Esophagus muscularis mucosa (tissue), 4 donors: ENCODE measurements around the gene C1S.

ENCODE experiments used
- EP300 ChIP-seq: sonication (generic); formaldehyde crosslinking; IDR thresholded peaks from one replicate; pipeline ENCODE4 v1.6.1; 2017; ENCODE audit warnings: antibody characterized with exemption
- POLR2A ChIP-seq: fragments of 450-650 bp; IDR thresholded peaks from one replicate; pipeline ENCODE4 v1.6.1; 2017; ENCODE audit warnings: antibody characterized with exemption, moderate library complexity, mild to moderate bottlenecking, low read depth
- POLR2AphosphoS5 ChIP-seq, 2 donors: sonication (generic); formaldehyde crosslinking; IDR thresholded peaks; one replicate each; pipeline ENCODE4 v1.6.1; 2017; ENCODE audit warnings: antibody characterized with exemption in 2 of 2
- TF ChIP-seq, protein P1 (sequence below), 3 experiments: fragments of 200-600 bp in 2 of 3; fragments of 450-650 bp in 1 of 3; sonication (generic) in 2 of 3; IDR thresholded peaks; one replicate each; pipeline ENCODE4 v1.5.1; 2017 to 2019; ENCODE audit warnings: antibody characterized with exemption in 3 of 3, mild to moderate bottlenecking in 2 of 3, moderate library complexity in 1 of 3

DNA sequence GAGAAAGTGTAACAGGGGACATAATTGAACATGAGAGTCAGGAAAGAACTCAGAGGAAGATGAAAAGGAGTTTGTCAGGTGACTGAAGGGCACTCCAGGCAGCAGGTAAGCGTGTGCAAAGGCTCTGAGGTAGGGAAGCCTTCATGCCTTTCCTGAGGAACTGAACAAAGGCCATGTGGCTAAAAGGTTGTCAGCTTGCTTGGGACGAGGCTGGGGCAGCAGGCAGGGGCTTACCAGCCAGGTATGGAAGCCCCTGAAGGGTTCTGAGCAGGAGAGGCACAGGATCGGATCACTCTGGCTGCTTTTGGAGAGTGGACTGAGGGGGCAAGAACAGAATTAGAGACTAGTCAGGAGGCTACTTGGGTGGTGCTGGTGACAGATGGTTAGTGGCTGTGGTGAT lies 47.4 kb upstream of the C1S start:
- TF ChIP-seq POLR2A (no peak), EP300 (no peak), POLR2AphosphoS5 (IDR thresholded peaks at IDR 0.05) (no peak)
- TF ChIP-seq, protein P1, sequence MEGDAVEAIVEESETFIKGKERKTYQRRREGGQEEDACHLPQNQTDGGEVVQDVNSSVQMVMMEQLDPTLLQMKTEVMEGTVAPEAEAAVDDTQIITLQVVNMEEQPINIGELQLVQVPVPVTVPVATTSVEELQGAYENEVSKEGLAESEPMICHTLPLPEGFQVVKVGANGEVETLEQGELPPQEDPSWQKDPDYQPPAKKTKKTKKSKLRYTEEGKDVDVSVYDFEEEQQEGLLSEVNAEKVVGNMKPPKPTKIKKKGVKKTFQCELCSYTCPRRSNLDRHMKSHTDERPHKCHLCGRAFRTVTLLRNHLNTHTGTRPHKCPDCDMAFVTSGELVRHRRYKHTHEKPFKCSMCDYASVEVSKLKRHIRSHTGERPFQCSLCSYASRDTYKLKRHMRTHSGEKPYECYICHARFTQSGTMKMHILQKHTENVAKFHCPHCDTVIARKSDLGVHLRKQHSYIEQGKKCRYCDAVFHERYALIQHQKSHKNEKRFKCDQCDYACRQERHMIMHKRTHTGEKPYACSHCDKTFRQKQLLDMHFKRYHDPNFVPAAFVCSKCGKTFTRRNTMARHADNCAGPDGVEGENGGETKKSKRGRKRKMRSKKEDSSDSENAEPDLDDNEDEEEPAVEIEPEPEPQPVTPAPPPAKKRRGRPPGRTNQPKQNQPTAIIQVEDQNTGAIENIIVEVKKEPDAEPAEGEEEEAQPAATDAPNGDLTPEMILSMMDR (IDR thresholded peaks at IDR 0.05), result no peak
